Measurements from ENCODE around the gene AK9.

DNA sequence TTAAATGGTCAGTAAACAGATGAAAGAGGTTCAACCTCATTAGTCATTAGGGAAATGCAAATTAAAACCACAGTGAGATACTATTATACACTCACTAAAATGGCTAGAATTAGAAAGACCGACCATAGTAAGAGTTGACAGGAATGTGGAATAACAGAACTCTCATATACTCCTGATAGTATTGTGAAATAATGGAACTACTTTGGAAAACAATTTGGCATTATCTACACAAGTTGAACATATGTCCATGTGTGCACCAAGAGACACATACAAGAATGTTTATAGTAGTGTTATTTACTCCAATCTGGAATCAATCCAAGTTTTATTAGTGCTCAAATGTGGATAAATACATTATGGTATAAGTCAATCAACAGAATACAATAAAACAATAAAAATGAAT, 59.6 kb downstream of the AK9 start:
- TF ChIP-seq, protein P1, sequence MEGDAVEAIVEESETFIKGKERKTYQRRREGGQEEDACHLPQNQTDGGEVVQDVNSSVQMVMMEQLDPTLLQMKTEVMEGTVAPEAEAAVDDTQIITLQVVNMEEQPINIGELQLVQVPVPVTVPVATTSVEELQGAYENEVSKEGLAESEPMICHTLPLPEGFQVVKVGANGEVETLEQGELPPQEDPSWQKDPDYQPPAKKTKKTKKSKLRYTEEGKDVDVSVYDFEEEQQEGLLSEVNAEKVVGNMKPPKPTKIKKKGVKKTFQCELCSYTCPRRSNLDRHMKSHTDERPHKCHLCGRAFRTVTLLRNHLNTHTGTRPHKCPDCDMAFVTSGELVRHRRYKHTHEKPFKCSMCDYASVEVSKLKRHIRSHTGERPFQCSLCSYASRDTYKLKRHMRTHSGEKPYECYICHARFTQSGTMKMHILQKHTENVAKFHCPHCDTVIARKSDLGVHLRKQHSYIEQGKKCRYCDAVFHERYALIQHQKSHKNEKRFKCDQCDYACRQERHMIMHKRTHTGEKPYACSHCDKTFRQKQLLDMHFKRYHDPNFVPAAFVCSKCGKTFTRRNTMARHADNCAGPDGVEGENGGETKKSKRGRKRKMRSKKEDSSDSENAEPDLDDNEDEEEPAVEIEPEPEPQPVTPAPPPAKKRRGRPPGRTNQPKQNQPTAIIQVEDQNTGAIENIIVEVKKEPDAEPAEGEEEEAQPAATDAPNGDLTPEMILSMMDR (conservative IDR thresholded peaks at IDR 0.05; ENCODE audit: low read depth, low read length): no peak
- TF ChIP-seq EZH2 (IDR thresholded peaks at IDR 0.05; ENCODE audit: borderline replicate concordance, low read depth, low read length, poor library complexity, severe bottlenecking): no peak

Data from A673 (cell line).